ENCODE results near the gene OR2S2.

DNA sequence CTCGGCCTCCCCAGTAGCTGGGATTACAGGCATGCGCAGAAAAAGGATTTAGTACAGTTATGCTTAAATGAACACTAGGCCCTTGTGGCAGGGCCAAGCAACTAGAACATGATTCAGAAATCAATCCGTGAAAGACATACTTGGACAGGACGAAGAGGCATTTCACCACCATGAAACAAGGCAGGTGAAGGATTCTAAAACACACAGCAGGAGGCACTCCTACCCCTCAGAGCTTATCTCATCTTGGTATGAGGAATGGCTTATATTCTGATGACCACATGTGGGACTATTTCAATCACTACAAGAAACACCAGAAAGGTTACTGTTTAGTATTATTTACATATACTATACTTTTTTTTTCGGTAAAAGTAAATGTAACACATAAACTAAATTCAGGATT, 15.7 kb downstream of the OR2S2 start:
- TF ChIP-seq, protein P1, sequence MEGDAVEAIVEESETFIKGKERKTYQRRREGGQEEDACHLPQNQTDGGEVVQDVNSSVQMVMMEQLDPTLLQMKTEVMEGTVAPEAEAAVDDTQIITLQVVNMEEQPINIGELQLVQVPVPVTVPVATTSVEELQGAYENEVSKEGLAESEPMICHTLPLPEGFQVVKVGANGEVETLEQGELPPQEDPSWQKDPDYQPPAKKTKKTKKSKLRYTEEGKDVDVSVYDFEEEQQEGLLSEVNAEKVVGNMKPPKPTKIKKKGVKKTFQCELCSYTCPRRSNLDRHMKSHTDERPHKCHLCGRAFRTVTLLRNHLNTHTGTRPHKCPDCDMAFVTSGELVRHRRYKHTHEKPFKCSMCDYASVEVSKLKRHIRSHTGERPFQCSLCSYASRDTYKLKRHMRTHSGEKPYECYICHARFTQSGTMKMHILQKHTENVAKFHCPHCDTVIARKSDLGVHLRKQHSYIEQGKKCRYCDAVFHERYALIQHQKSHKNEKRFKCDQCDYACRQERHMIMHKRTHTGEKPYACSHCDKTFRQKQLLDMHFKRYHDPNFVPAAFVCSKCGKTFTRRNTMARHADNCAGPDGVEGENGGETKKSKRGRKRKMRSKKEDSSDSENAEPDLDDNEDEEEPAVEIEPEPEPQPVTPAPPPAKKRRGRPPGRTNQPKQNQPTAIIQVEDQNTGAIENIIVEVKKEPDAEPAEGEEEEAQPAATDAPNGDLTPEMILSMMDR (IDR thresholded peaks at IDR 0.05) = no peak
- no peak for TF ChIP-seq EZH2 (IDR thresholded peaks at IDR 0.05; ENCODE audit: borderline replicate concordance, insufficient read depth, low read depth, low read length, poor library complexity, severe bottlenecking)
